22Rv1 (cell line): ENCODE results near the gene FMN1.

ENCODE experiments used
- CTCF ChIP-seq: fragments of 450-650 bp; IDR thresholded peaks from 2 replicates; pipeline ENCODE4 v1.5.1; 2017; ENCODE audit warnings: mild to moderate bottlenecking
- ZFX ChIP-seq: fragments of 450-650 bp; IDR thresholded peaks from 2 replicates; pipeline ENCODE4 v1.6.1; 2017; ENCODE audit warnings: antibody characterized with exemption, borderline replicate concordance

- TF ChIP-seq CTCF (no peak), ZFX (no peak)
These were observed 404.0 kb downstream of the FMN1 start for GRCh38 chr15:32790352-32790999.
